ENCODE data around the gene ADAM11. TPM values are rescaled to one million over a fixed set of nuclear protein-coding genes. Genes with fewer than 3 reads are reported as not detected.

The ADAM11 gene
- total and polyA plus RNA-seq, 2 of the 13 experiments (the other 11 are each of a cell fraction or from before 2014, with no cell fraction given), result 0.38 to 0.91 TPM

DNA sequence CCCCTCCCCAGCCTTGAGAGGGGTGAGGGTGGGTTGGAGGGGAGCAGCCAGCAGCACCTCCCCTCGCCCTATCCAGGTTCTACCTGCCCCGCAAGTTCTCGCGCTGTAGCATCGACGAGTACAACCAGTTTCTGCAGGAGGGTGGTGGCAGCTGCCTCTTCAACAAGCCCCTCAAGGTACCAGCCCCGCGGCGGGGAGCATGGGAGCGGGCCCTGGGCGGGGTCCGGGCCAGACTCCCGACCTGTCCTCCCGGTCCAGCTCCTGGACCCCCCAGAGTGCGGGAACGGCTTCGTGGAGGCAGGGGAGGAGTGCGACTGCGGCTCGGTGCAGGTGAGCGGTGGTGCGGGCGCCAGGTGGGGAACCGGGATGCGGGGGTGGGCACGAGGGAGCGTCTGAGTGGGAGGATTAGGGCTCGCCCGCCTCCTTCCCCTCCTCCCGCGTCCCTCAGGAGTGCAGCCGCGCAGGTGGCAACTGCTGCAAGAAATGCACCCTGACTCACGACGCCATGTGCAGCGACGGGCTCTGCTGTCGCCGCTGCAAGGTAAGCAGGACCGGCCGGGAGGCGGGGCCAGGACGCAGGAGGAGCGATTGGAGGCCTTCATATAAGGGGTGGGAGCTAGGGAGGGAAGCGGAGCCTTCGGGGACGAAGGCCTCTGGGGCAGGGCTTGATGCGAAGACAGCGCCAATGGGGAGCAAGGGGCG lies 16.5 kb downstream of the ADAM11 start (continued):
- TF ChIP-seq SNAPC4 (CRISPR knock-in tag; IDR thresholded peaks at IDR 0.05) (no peak; the same call in 1 of the 2 replicates), RORA (CRISPR knock-in tag; IDR thresholded peaks at IDR 0.05) (no peak), ELF3 (CRISPR knock-in tag; IDR thresholded peaks at IDR 0.05) (peak; percentile 24; the same call in 1 of the 2 replicates), SRSF1 (optimal IDR thresholded peaks at IDR 0.05; ENCODE audit: low read depth, low read length) (peak; percentile 54), GTF3A (CRISPR knock-in tag; conservative IDR thresholded peaks at IDR 0.05) (no peak), RFXAP (CRISPR knock-in tag; IDR thresholded peaks at IDR 0.05; ENCODE audit: borderline replicate concordance) (0 out of 2 replicates have a peak, but pooled peaks have one; percentile 14), ZBTB38 (CRISPR knock-in tag; IDR thresholded peaks at IDR 0.05) (no peak), MBNL3 (CRISPR knock-in tag; conservative IDR thresholded peaks at IDR 0.05) (no peak), AGO2 (optimal IDR thresholded peaks at IDR 0.05; ENCODE audit: low read depth, low read length) (no peak), ZNF138 (CRISPR knock-in tag; IDR thresholded peaks at IDR 0.05; ENCODE audit: low read depth) (no peak), ARID2 (CRISPR knock-in tag; IDR thresholded peaks at IDR 0.05; ENCODE audit: borderline replicate concordance) (peak; percentile 71), ZGPAT (CRISPR knock-in tag; IDR thresholded peaks at IDR 0.05) (peak; percentile 60), ZNF713 (CRISPR knock-in tag; IDR thresholded peaks at IDR 0.05) (no peak), SRF (IDR thresholded peaks at IDR 0.05; ENCODE audit: low read depth, low read length) (0 out of 2 replicates have a peak, but pooled peaks have one; percentile 14), RAD21 (CRISPR knock-in tag; IDR thresholded peaks at IDR 0.05) (no peak), AKAP8 (CRISPR knock-in tag; IDR thresholded peaks at IDR 0.05) (no peak), ZNF414 (CRISPR knock-in tag; IDR thresholded peaks at IDR 0.05) (no peak), ZFP36 (IDR thresholded peaks at IDR 0.05; ENCODE audit: borderline replicate concordance, low read depth, low read length, partially characterized antibody) (no peak)
- TF ChIP-seq, protein P1, sequence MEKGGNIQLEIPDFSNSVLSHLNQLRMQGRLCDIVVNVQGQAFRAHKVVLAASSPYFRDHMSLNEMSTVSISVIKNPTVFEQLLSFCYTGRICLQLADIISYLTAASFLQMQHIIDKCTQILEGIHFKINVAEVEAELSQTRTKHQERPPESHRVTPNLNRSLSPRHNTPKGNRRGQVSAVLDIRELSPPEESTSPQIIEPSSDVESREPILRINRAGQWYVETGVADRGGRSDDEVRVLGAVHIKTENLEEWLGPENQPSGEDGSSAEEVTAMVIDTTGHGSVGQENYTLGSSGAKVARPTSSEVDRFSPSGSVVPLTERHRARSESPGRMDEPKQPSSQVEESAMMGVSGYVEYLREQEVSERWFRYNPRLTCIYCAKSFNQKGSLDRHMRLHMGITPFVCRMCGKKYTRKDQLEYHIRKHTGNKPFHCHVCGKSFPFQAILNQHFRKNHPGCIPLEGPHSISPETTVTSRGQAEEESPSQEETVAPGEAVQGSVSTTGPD (CRISPR knock-in tag; IDR thresholded peaks at IDR 0.05), result no peak
- TF ChIP-seq, protein P2, sequence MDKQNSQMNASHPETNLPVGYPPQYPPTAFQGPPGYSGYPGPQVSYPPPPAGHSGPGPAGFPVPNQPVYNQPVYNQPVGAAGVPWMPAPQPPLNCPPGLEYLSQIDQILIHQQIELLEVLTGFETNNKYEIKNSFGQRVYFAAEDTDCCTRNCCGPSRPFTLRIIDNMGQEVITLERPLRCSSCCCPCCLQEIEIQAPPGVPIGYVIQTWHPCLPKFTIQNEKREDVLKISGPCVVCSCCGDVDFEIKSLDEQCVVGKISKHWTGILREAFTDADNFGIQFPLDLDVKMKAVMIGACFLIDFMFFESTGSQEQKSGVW (CRISPR knock-in tag; IDR thresholded peaks at IDR 0.05; ENCODE audit: borderline replicate concordance), result no peak
